GM12872 (cell line): ENCODE results near the gene MGA.

Experiments
- CTCF ChIP-seq: IDR thresholded peaks from 3 replicates; pipeline ENCODE4 v1.5.1; 2011; ENCODE audit warnings: low read depth, mild to moderate bottlenecking, low read length, moderate library complexity; ENCODE audit not compliant: insufficient read depth

The MGA gene

GRCh38 chr15:41716864-41717263 lies 56.7 kb downstream of the MGA start:
- TF ChIP-seq CTCF = no peak

GRCh38 chr15:41727143-41727542 lies 66.9 kb downstream of the MGA start:
- no peak for TF ChIP-seq CTCF

GRCh38 chr15:41730543-41730942 lies 70.3 kb downstream of the MGA start:
- no peak for TF ChIP-seq CTCF

- no peak for TF ChIP-seq CTCF
Measured at GRCh38 chr15:41732483-41732882, 72.3 kb downstream of the MGA start.

GRCh38 chr15:41734079-41734478 lies 73.9 kb downstream of the MGA start:
- TF ChIP-seq CTCF = no peak

- TF ChIP-seq CTCF = no peak
Measured at GRCh38 chr15:41735046-41735445, 74.8 kb downstream of the MGA start.

GRCh38 chr15:41746802-41747201 lies 86.6 kb downstream of the MGA start:
- no peak for TF ChIP-seq CTCF

- TF ChIP-seq CTCF = no peak
Measured at GRCh38 chr15:41756198-41756597, 96.0 kb downstream of the MGA start.
